NCI-H146 treated with DMSO at 0.1 percent for 48 hours (cell line): ENCODE data around the gene NTRK2.

Source experiments
- DNase-seq: peaks from one replicate; lab custom pipeline; 2025; ENCODE audit not compliant: unreplicated experiment; lab: John Stamatoyannopoulos, UW

The NTRK2 gene

DNA sequence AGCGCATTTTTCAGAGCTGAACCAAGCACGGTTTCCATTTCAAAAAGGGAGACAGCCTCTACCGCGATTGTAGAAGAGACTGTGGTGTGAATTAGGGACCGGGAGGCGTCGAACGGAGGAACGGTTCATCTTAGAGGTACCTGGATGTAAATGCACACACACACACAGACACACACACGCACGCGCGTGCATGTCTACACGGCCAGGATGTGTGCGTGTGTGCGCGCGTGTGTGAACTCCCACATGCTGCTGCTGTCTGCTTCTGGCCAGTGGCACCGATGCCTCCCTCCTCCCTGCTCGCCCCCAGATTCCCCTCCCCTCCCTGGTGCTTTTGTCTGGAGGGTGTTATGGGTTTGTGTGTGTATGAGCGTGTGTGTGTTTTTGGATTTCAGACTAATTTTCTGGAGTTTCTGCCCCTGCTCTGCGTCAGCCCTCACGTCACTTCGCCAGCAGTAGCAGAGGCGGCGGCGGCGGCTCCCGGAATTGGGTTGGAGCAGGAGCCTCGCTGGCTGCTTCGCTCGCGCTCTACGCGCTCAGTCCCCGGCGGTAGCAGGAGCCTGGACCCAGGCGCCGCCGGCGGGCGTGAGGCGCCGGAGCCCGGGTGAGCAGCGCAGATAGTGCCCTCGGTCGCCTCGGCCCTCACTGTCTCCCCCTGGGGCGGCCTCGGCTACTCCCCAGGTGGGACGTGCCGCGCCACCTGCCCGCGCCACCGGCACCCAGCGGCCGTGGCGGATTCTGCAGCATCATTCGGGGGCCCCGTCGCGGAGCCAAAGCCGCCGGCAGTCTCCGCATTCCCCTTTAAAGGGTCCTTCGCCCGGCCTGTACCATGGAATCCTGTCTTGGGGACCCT lies at the start of gene NTRK2:
TSS of gene NTRK2 (plus strand) at position 442 of the 850 bp plus-strand sequence. CDS start 1,020 bp downstream, outside the sequence.
- DNase-seq, result no peak

DNA sequence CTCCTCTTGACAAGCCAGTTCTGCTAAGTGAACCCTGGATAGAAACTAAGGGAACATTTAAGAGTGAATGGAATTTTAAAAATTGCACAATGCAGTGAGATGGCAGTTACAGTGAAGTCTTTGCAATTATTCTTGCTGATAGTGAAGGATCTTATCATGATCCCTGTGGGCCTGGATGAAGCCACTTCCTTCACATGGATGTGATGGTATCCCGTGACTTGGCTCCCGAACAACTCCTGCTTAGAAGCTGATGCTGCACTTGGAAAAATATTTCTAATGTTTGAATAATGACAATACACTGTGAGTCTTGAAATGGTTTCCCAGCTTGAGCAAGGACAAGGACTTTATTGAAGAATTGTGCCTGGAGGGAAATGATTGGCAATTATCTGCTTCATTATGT lies 49.2 kb upstream of the NTRK2 start:
- no peak for DNase-seq

DNA sequence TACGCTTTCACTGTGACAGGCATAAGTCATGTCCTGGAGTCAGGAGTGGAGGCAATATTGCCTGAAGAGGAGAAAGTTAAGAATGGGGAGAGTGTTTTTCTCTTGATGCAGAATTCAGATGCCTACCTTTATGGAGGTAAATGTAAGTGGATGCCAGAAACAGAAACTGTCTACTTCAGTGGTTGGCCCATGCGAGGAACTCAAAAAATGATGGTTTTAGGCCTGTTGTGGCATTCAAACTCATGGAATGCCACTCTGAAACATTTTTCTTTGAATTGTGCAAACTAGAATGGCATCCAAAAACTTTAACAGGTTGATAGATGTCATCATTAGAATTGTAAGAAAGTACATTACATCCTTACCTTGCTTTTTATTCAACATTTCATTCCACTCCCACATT lies 47.7 kb upstream of the NTRK2 start:
- no peak for DNase-seq

DNA sequence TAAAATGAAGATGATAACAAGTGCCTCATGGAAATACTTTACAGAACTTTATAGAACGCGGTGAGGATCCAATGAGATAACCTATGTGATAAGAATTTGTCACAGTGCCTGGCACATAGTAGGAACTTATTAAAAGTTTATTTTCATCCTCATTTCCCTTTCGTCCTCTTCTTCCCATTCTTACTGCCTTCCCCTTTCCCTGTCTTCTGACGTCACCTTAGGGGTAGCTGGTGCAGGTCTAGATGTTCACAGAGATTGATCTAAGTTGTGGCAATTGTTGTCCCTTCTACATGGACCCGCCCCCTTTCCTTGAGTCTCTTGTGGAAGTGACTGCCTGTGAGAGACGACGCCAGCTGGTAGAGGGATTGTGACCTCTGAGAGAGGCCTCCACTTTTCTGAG lies 46.5 kb upstream of the NTRK2 start:
- DNase-seq, result no peak

GRCh38 chr9:84636436-84636835 lies 33.1 kb upstream of the NTRK2 start:
- no peak for DNase-seq

GRCh38 chr9:84642553-84643141 lies 26.9 kb upstream of the NTRK2 start:
- DNase-seq, result no peak

DNA sequence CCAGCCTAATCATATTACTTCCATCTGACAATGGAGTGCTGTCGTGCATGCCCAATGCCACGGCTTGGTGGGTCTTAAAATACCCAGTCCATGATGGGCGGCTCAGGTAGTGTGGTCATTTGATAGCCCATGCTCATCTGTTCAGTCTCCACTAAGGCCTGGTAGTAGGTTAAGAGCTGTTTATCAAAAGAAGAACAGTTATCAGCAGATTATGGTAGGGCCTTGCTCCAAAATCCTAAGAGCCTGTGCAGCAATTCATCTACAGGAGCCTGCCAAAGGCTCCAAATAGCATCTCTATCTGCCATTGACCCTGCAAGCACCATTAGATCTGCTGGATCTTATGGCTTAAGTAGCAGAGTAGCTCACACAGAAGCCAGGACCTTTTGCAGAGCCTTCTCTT lies 21.8 kb upstream of the NTRK2 start:
- no peak for DNase-seq

DNA sequence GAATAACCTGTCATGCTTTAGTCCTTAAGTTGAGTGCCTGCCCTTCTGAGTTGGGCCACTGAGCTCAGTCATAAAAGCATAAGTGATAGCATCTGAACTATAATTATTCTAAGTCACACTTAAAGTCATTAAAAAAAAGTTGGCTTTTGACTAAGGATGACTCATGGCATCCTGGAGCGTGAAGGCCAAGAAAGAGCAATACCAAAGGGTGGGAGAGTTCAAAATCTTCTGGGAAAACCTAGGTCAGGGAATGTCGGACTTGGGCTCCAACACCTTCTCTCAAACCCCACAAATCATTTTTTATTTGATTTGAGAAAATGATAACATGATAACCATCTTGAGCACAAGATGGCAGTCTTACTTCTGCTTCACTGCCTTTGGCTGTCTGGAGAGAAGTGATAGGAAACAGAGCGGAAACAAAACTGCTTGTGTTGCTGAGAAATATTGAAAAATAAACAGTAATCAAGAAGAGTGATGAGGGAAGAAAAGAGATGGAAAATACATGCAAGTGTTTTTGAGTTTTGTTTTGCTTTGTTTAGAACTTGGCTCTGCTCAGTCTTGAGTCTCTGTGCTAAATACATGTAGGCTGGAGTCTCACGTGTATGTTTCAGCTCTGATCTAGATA lies 16.9 kb upstream of the NTRK2 start:
- no peak for DNase-seq

GRCh38 chr9:84655447-84655846 lies 14.1 kb upstream of the NTRK2 start:
- no peak for DNase-seq

DNA sequence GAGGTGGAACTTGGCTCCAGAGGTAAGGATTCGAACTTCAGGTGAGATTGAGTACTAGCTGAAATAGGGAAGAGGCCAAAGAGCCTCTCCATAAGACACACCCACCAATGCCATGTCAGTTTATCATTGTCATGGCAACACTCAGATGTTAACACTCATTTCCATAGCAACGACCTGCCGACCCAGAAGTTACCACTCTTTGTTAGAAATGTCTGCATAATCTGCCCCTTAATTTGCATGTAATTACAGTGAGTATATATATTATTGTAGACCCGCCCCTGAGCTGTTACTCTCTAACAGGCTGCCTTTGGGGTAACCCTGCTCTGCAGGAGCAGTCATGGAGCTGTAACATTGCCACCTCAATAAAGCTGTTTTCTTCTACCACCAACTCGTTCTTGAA lies 10.2 kb upstream of the NTRK2 start:
- DNase-seq, result no peak

DNA sequence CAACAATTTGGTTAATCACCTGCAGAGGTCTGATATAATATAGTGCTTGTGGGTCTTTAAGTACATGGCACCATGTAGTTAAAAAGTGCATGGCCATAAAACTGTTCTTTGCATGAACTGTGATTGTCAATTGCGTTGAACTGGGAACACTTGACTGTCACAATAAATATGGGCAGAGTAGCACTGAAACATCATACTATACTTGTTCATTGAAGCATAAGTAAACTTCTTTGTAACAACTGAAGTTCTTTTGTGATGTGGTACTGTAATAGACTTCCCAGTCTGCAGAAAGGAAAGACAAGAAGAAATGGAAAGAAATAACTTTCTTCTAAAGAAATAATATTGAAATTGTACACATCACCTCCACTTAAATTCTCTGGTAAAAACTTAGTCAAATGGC lies 9.8 kb upstream of the NTRK2 start:
- DNase-seq, result no peak

DNA sequence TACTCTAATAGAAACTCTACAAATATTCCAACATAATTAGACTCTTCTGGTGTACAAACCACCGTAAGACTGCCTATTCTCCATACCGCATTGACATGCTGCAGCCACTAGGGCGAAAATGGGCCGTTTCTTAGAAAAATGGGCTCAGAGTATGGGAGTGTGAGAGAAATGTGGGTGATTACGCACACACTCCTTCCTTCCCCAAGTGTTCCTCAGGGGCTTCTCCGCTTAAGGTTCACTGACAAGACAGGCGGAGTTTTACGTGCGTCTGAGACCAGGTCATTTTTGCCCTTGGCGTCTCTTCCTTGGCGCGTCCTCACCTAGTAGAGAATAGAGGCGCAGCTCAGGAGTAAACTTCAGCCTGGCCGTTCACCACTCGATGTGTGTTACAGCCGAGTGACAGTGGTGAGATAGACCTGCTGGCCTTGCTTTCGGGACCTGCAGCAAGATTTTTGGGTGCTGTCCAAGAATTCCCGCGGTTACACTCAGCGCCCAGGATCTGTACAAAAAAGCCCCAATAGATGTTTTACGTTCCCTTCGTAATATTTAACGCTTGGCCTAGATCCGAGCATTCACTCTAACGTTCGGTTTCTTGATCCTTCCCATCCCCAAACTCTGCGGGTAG lies 1.8 kb upstream of the NTRK2 start:
- DNase-seq, result no peak

DNA sequence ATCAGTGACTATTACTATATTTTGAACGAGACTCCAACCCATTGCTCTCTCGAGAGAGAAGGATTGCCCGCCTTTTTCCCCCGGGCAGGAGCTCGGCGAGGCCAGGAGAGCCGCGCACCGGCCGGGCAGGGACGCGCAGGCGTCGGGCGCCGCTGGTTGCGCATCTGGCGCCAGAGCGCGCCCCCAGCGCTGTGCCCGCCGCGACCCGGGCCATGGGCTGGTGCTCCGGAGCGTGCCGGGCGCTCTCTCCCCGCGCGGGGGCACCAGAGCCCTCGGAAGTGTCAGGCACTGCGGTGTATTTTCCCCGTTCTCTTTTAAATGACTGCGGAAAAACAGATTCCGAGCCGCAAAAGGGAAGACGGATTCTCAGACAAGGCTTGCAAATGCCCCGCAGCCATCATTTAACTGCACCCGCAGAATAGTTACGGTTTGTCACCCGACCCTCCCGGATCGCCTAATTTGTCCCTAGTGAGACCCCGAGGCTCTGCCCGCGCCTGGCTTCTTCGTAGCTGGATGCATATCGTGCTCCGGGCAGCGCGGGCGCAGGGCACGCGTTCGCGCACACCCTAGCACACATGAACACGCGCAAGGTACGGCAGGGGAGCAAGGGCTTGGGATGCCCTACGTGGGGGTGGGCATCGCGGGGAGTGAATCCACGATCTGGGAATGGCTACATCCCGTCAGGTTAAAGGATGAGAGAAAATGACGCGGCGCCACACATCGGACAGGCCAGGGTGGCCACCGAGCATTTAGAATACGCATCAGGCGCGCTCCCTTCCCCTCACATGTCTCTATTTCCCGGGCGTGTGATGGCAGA lies 1.1 kb upstream of the NTRK2 start:
- DNase-seq, result peak; percentile 25

DNA sequence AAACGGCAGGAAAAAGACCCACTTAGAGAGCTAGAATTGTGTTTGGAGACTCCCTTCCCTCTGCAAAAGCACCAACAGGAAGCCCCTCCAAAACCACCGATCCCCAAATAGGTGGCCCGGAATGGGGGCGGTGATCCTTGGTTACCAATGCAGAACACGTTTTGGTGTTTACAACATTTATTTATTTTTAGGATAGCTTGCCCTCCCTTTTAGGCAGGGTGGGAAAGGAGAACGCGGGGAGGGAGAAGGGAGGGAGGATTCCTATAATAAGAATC lies 579 bp upstream of the NTRK2 start:
- DNase-seq, result no peak

GRCh38 chr9:84670138-84671041 lies 861 bp downstream of the NTRK2 start:
- no peak for DNase-seq

- no peak for DNase-seq
Measured at GRCh38 chr9:84671586-84672521, 2.3 kb downstream of the NTRK2 start.

GRCh38 chr9:84673806-84674205 lies 4.3 kb downstream of the NTRK2 start:
- no peak for DNase-seq

DNA sequence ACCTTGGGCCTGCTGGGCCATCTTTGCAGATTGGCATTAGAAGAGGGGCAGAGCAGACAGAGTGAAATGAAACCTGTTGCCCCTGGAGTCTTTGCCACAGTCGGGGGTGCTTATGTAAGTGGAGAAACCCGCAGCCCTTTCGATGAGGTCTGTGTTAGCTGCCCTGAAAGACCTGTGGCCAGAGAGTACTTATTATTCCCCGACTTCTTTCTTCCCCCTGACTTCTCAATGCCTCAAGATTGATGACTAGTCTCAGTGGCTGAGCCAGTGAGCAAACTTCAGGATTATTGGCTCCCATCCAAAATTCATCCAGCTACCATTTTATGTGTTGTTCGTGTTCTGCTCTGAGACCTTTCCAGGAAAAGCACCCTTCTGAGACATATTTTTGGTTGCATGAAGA lies 7.6 kb downstream of the NTRK2 start:
- no peak for DNase-seq

GRCh38 chr9:84679571-84679970 lies 10.0 kb downstream of the NTRK2 start:
- no peak for DNase-seq
